ENCODE data around the gene GPI.

DNA sequence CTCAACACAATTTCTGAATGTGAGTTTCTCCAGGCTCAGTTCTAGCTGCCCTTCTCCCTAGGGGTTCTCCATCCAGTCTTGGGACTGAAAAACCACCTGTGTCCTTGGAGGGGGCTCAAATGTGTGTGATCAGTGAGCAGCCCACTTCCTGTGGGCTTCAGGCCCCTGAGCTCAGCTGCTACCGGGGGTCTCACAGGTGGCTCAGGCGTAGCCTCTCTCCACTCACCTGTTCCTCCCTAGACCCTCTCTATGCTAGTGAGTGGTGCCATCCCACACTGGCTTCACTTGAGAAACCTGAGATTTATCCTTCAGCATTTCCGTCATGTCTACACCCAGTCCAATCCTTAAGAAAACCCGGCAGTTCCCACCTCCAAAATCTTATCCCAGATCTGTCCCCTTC, 39.8 kb upstream of the GPI start:
- TF ChIP-seq, protein P1, sequence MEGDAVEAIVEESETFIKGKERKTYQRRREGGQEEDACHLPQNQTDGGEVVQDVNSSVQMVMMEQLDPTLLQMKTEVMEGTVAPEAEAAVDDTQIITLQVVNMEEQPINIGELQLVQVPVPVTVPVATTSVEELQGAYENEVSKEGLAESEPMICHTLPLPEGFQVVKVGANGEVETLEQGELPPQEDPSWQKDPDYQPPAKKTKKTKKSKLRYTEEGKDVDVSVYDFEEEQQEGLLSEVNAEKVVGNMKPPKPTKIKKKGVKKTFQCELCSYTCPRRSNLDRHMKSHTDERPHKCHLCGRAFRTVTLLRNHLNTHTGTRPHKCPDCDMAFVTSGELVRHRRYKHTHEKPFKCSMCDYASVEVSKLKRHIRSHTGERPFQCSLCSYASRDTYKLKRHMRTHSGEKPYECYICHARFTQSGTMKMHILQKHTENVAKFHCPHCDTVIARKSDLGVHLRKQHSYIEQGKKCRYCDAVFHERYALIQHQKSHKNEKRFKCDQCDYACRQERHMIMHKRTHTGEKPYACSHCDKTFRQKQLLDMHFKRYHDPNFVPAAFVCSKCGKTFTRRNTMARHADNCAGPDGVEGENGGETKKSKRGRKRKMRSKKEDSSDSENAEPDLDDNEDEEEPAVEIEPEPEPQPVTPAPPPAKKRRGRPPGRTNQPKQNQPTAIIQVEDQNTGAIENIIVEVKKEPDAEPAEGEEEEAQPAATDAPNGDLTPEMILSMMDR (conservative IDR thresholded peaks at IDR 0.05; ENCODE audit: low read length) = no peak
- TF ChIP-seq EZH2phosphoT487 (IDR thresholded peaks at IDR 0.05; ENCODE audit: borderline replicate concordance, low read depth, low read length) = no peak

Measured in OCI-LY7 (cell line).